Fibroblast of skin of back (primary cell): Measurements from ENCODE around the gene VSTM2B.

Experiments used
- DNase-seq: peaks from one replicate; pipeline ENCODE4 v3.0.0-alpha.2; 2013

The VSTM2B gene

DNA sequence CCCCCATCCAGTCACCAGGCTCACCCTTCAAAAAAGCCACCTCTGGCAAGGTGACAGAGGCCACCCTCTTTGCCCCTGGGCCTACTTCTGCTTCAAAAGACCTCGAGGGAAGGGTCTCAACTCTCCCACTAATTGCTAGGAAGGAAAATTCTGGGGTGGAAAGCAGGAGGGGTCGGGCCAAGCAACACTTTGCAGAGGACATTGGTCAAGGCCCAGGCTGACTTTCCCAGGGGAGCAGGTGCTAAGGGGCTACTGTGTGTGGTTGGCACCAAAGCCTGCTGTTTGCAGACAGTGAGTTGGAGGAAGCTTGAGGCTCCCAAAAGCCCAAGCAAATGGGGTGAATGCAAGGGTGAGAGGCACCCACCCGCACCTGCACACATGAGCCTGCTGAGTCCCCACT is 28.6 kb upstream of the VSTM2B start:
- no peak for DNase-seq

DNA sequence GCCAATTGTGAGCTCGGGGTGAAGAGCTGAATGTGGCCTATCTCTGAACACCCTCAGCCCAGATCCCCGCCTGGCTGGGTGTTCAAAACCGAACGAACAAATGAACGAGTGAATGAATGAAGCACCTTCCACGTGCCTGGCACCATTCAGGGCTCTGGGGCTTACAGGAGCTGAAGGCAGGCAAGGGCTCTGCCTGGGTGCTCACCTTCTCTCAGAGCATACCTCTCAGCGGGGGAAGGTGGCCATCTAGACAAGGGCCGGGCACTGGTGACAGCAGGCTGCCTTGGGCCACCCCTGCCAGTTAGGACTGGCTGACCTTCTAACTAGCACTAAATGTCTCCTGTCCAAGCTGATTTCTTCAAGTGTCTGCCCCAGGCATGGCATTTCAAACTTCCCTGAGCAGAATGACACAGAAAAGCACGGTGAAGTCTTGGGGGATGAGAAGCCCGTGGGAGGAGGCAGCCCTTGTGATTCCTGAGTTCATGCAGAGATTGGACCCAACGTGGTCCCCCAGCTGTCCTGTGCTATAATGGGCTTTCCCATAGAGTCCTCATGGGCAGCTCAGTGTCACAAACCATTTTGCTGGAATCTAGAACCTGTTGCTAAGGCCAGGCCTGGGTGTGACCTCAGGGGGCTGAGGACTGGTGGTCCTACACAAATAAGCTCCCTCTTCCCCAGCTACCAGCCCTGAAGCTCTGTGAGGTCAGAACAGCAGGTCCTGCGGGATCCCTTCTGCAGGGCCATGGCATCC is 27.9 kb upstream of the VSTM2B start:
- DNase-seq = no peak

DNA sequence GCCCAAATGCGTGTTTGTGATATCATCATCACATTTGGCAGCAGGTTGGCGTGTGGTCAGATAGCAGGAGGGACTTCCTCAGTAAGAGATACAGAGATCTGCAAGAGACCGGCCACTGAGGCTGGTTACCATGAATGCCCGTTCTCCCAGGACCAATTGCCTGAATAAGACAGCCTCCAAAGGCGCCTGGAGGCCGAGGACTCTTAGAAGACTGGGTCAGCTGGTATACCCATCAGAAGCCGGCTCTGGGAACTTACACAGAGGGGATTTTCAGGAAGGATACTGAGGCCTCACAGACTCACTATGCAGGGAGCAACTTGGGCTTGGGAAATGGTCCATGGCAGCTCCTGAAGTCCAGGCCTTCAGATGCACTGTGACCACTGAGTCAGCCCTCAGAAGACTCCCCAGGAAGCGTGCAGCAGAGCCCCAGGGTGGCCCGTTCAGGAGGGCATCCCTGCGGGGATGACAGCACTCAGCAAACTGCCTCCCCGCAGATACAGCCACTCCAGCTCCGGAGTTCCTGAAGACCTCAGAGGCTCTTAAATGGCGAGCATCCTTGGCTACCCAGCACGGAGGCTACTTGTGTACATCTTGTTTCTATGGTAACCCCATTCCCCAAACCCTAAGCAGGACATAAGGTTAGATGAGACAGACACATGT is 26.4 kb upstream of the VSTM2B start:
- no peak for DNase-seq

DNA sequence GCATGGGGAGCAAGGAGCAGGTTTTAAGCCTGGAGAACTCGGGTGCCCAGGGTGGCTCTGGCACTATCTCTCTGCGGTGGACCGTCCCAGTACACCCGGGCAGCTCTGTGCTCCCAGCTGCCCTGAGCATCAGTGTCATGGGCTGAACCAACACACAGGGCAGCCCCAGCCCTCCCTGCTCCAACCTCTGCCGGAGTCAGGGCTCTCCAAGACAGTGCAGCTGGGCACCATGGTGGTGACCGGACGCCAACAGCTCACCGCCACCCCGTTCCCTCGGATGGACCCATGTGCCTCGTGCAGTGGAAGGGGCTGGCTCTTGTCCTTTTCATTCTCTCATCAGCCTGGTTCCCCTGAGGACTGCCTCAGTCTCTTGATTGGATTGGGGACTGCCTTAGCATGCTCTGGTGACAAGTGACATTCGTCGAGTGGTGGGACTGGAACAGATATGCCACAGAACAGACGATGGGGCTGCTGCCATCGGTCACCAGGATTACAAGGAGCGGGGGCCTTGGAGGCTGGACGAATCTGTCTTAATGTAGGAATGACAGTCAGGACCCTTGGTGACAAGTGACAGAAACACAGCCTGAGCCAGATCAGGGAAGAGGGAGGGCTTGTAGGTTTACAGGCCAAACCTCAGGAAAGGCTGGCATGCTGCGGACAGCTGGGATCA is 25.7 kb upstream of the VSTM2B start:
- DNase-seq = no peak

DNA sequence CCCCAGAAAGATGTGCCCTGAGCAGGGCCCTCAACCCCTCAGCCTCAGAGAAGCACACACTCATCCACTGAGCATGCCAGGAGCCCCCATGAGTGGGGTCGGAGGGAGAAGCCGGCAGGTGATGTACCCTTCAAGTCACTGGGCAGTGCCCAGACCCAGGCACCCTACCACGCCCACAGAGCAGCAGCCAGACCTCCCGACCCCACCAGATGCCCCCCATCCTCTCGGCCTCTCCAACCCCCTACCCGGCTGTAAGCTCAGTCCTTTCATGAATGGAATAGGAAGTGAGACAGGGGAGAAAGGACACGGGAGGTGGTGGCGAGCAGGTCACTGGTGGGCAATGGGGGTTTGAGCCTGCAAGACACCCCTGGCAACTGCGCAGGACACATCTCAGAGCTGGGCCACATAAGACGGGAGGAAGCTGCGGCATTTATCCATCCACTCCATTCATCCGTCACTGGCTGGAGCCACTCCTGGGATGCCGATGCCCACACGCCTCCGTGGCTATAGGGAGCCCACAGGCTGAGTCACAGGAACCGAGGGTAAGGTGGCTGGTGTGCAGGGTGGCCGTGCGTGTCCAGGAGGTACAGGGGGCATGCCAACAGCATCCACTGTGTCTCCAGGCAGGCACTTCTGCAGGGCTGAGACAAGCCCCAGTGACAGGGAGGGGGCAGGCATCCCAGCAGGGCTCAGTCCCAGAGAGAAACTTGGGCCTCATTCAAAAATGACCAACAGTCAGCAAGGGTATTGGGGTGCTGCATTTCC is 23.8 kb upstream of the VSTM2B start:
- DNase-seq = no peak

DNA sequence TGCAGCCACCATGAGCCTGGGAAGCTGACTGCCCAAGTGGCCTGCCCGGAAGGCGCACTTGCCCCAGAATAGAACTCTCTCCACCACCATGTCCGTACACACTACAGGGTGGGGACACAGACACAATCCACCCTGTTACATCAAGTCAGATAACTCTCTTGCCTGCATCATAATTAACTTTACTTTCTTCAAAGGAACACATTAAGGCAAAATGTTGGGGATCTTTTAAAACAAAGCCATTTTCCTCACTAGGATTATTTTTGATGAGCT is 23.3 kb upstream of the VSTM2B start:
- no peak for DNase-seq

DNA sequence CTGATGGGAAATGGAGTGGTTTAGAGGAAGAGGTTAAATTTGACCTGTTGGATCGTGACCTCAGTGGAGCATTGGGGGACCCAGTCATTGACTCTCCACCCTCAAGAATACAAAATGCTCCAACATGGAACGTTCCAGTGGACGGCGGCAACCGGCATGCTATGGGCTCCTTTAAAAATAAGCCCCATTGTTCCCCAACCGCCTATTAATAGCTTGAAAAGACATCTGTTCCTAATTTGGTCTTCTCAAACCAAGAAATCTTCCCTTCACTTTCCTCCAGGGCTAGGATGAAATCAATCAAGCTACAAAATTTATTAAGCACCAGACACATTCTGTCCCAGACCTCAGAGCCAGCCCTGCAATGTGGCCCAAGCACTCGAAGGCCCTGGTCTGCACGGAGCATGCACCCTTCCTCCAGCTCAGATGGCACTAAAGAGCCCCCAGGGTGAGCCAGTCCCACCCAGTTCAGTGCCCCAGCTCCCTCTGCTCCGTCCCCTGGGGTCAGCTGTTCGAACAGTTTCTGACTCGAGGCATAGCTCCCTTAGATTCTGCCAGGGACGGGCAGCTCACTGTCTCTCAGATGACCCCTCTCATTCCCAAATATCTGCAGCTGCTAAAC is 22.5 kb upstream of the VSTM2B start:
- no peak for DNase-seq

DNA sequence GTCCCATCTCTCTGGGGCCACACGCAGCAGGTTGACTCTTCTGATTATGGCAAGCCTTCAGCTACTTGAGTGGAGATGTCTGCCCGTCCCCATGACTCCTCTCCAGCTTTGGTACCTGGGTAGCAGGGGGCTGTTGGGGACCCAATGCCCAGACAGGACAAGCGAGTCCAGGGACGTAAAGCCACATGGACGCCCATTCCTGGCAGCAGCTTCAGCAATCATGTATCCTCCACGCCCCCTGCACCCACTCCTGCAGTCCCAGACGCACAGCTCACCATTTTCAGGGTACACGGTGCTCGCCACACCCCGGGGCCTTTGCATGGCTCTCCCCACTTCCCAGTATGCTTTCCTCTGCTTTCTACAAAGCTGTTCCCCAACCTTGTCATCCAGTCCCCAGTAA is 22.0 kb upstream of the VSTM2B start:
- DNase-seq = no peak

DNA sequence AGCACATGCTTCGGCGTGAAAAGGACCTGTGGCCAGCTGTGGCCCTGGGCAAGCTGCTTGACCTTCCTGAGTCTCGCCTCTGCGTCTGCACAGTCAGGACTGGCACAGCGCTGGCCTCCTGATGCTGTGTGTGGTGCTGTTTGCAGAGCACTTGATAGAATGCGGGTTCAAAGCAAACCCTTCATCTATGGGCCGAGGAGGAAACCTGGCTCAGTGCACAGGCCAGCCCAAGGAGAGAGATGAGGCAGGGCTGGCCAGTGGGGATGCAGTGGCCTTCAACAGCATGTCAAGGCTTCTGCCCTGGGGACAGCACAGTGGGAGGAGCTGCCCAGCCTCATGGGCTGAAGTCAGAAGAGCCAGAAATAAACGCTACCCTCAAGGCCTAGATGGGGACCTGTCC is 21.3 kb upstream of the VSTM2B start:
- DNase-seq = no peak

DNA sequence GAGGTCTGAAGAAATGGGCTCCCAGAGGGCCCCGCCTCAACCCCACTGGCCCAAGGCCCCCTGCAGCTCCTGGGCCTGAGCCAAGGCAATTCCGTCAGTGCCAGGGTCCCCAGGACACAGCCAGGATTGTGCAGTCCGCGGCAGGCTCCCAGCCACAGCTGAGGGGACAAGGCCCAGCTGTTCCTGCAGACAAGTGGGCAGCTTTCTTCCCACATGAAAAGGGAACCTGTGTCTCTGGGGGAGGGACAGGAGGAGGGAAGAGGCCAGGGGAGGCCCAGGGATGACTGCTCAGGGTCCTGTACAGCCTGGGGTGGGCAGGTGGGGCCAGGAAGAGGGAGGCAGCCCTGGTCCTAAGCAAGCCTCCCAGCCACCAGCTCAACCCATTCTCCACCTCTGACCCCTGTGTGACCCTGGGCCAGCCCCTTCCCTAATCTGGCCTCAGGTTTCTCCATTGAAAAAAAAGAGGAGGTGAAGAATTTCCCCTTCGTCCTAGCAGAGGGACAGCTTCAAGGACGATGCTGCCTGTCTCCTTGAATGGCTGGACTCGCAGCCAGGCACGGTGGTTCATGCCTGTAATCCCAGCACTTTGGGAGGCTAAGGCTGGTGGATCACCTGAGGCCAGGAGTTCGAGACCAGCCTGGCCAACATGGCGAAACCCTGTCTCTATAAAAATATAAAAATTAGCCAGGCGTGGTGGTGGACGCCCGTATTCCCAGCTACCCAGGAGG is 20.5 kb upstream of the VSTM2B start:
- DNase-seq = no peak

DNA sequence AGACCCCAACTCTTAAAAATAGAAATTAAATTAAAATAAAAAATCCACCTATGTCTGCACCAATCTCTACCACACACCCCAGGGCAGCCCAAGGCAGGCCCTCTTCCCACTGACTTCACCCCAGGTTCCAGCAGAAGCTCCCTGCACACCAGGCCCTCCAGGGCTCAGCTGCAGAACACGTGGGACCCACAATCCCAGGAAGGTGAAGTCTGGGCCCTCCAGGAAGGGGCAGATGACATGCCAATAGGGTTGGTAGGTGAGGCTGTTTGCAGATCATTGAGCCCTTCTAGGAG is 19.2 kb upstream of the VSTM2B start:
- DNase-seq = no peak

DNA sequence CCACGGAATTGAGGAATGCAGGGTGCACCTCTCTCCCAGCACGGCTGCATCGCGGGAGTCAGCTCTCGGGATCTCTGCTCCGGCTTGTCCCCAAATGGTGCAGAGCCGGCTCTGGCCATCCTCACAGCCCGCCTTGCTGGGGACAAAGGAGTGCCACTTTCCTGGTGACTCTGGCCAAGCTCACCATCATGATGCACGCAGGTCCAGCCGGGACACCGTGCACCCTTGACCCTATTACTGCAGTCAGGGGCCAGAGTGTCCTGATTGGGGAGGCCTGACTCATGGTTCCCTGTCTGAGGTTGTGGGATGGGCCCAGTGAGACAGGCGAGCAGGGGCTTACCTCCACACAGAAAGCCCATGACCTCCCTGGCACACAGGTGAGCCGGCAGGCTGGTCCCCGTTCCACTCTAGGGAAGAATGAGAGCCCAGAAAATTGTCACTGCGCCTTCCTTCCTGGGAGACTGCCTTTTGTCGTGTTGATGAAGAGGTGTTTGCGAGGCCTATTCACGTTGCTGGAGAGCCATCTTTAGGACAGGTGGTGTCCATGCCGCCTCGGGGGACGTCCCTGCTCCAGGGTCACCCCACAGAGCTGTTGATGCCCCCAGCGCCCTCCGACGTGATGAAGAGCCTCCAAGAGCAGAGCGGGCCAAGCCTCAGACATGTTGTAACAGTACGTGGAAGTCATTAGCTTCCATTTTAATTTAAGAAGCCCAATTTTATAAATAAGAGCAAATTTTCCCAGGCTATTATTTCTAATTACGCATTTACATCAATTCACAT is 18.5 kb upstream of the VSTM2B start:
- no peak for DNase-seq

DNA sequence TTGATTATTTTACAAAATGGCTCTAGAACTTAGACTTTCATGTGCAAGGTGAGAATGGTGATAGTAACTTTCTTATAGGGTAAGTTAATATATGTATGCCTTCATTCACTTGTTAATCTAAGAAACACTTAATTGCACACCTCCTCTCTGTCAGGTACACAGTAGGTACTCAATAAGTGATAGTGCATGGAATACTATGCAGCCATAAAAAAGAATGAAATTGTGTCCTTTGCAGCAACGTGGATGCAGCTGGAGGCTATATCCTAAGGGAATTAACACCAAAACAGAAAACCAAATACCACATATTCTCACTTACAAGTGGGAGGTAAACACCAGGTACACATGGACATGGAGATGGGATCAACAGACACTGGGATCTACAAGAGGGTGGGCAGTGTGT is 17.6 kb upstream of the VSTM2B start:
- DNase-seq = no peak

DNA sequence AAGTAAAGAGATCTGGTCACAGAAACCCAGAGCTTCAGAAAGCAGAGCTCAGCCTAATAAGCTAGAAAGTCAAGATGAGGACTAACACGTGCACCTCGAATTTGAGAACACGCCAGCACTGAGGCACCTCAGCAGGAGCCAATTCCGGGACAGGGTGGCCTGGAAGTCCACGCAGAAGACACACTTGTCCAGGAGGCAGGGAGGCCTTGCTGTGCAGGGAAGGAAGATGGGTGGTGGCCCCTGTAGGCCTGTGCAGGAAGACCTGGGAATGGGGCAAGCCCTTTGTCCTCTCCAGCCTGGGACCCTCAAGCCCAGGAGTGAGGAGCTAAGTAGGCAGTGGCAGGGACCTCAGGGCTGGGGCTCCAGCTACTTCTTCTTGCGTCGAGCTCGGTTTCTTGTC is 16.3 kb upstream of the VSTM2B start:
- no peak for DNase-seq

DNA sequence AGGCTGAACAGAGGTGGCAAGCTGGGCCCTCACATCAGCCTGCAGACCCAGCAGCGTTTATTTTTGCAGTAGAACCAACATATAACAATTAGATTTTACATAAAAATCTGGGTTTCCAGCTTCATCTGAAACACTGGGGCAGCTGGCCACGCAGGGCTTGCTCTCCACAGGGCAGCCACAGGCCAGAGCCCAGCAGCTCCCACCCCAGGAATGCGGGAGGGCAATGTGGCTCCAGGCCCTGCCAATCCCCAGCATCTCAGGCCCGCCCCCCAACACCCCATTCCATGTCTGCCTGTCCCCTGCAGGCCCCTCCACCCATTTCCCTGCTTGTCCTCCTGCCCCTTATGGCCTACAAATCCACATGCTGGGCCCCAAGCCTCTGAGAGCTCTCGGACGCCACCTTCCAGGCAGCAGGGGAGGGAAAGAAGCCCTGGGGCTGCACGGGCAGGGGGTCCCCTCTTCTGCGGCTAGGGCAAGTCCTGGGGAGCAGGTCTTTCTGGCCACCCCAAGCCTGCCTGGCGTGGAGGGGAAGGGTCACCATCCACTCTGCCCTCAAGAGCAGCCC is 15.0 kb upstream of the VSTM2B start:
- no peak for DNase-seq

DNA sequence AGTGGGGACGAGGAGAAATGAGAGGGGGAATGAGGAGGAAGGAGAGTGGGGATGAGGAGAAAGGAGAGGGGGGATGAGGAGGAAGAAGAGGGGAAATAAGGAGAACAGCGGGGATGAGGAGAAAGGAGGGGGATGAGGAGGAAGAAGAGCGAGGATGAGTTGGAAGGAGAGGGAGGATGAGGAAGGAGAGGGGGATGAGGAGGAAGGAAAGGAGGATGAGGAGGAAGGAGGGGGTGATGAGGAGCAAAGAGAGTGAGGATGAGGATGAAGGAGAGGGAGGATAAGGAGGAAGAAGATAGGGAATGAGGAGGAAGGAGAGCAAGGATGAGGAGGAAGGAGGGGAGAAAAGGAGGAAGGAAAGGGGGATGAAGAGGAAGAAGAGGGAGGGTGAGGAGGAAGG is 14.0 kb upstream of the VSTM2B start:
- no peak for DNase-seq

DNA sequence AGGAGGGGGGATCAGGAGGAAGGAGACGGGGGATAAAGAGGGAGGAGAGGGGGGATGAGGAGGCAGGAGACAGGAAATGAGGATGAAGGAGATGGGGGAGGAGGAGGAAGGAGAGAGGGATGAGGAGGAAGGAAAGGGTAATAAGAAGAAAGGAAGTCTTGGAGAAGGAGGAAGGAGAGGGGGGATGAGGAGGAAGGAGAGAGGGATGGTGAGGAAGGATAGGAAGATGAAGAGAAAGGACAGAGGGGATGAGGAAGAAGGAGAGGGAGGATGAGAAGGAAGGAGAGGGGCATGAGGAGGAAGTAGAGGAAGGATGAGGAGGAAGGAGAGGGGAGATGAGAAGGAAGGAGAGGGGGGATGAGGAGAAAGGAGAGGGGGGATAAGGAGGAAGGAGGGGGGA is 13.0 kb upstream of the VSTM2B start:
- DNase-seq = no peak

DNA sequence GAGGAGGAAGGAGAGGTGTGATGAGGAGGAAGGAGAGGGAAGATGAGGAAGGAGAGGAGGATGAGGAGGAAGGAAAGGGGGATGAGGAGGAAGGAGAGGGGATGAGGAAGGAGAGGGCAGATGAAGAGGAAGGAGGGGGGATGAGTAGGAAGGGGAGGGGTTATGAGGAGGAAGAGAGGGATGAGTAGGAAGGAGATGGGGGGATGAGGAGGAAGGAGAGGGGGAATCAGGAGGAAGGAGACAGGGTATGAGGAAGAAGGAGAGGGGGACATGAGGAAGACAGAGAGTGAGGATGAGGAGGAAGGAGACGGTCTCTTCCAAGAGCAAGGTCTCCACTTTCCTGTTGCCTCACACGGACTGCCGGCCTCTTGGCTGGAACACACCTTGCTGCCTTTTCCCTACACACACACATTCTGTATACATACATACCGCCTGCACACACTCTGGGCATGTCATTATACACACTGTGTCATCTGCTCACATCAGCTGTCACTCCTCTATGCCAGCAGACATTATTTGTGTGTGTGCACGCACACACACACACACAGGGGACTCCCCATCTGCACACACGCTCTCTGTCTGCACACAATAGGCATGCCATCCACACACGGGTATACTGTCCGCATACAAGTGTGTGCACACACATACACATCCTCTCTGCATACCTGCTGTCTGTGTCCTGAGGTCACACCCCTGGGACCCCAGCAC is 11.1 kb upstream of the VSTM2B start:
- no peak for DNase-seq

DNA sequence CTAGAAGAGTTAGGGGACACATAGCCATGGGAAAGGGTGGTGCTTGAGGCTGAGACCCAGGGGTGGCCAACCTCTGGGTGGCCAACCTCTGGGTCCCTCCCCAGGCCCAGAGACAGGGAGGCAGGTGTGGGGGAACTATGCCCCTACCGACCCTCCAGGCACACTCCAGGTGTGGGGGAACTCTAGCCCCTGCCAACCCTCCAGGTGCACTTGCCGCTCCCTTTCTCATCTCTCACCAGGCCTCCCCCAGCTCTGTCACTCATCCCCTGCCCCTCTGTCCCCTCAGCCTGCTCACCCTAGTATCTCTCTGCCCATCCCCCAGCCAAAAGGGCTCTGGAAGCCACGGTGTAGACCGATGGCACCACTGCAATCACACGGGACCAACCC is 10.6 kb upstream of the VSTM2B start:
- DNase-seq = no peak

DNA sequence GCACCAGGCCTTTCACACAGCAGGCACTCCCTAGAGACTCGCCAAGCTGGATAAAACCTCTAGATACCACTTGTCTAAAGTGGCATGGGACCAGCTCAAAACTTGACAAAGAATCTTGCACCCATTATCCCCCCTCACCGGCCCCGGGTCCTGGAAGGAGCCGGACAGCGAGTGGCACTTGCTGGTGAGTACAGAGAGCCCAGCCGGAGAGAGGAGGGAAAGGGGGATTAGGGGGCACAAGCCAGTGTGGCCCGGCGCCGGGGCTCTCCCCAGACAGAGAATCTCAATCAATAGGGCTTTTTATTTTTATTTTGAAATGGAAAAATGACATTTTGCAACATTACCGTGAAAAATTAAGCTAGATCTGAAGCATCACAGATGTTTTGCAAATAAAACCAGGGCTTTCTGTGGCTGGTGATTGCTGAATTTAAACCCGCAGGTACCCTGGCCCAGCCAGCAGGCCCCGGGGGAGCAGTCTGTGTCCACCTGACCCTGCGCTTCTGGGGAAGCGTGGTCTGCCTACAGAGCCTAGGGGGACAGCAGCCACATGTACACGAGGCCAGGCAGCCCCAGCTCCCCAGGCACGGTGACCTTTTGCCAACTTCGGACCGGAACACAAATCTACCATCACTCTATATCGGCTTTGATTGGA is 10.0 kb upstream of the VSTM2B start:
- DNase-seq = no peak
